SK-N-SH treated with all-trans-retinoic acid at 6 μM for 48 hours (cell line): ENCODE results near the gene RNU7-1.

ENCODE experiments used
- ATAC-seq: fragments of 200-7000 bp; cut with Tn5 transposase; 3 replicates; pipeline ENCODE4 v1.9.1; 2020; ENCODE audit warnings: mild to moderate bottlenecking, moderate library complexity
- ARNTL ChIP-seq: fragments of 450-650 bp; formaldehyde crosslinking; IDR thresholded peaks from 2 replicates; pipeline ENCODE4 v1.5.0; 2020; ENCODE audit warnings: low read depth, mild to moderate bottlenecking, moderate library complexity, borderline replicate concordance
- BACH2 ChIP-seq: fragments of 250-450 bp; sonication (Bioruptor Pico); IDR thresholded peaks from 2 replicates; pipeline ENCODE4 v1.9.0; 2021; ENCODE audit warnings: mild to moderate bottlenecking, borderline replicate concordance
- CREB5 ChIP-seq: fragments of 250-450 bp; sonication (Bioruptor Pico); IDR thresholded peaks from 2 replicates; pipeline ENCODE4 v1.5.1; 2020; ENCODE audit warnings: low read depth, mild to moderate bottlenecking, moderate library complexity
- CSDC2 ChIP-seq: fragments of 250-450 bp; sonication (Bioruptor Pico); IDR thresholded peaks from 2 replicates; pipeline ENCODE4 v1.5.0; 2020; ENCODE audit warnings: mild to moderate bottlenecking, moderate library complexity
- ESRRG ChIP-seq: fragments of 250-450 bp; sonication (Bioruptor Pico); IDR thresholded peaks from 2 replicates; pipeline ENCODE4 v1.6.1; 2021; ENCODE audit warnings: mild to moderate bottlenecking
- GLIS3 ChIP-seq: fragments of 250-450 bp; sonication (Bioruptor Pico); IDR thresholded peaks from 2 replicates; pipeline ENCODE4 v1.5.0; 2020; ENCODE audit warnings: mild to moderate bottlenecking, moderate library complexity
- ISL1 ChIP-seq: fragments of 250-450 bp; sonication (Bioruptor Pico); IDR thresholded peaks from 2 replicates; pipeline ENCODE4 v2.1.2; 2022; ENCODE audit warnings: mild to moderate bottlenecking, moderate library complexity
- OSR1 ChIP-seq: fragments of 250-450 bp; sonication (Bioruptor Pico); IDR thresholded peaks from 2 replicates; pipeline ENCODE4 v1.8.0; 2022; ENCODE audit warnings: moderate library complexity, mild to moderate bottlenecking, inconsistent platforms
- PATZ1 ChIP-seq: fragments of 250-450 bp; sonication (Bioruptor Pico); IDR thresholded peaks from 2 replicates; pipeline ENCODE4 v1.8.0; 2020; ENCODE audit warnings: mild to moderate bottlenecking, moderate library complexity, borderline replicate concordance
- PPARA ChIP-seq: fragments of 250-450 bp; sonication (Bioruptor Pico); IDR thresholded peaks from 2 replicates; pipeline ENCODE4 v1.5.0; 2020; ENCODE audit warnings: mild to moderate bottlenecking, borderline replicate concordance
- RARB ChIP-seq: fragments of 250-450 bp; sonication (Bioruptor Pico); IDR thresholded peaks from 2 replicates; pipeline ENCODE4 v1.8.0; 2021; ENCODE audit warnings: mild to moderate bottlenecking, moderate library complexity
- SNAI2 ChIP-seq: fragments of 250-450 bp; sonication (Bioruptor Pico); IDR thresholded peaks from 2 replicates; pipeline ENCODE4 v1.5.0; 2020; ENCODE audit warnings: mild to moderate bottlenecking, moderate library complexity
- TCF4 ChIP-seq: fragments of 250-450 bp; sonication (Bioruptor Pico); IDR thresholded peaks from 2 replicates; pipeline ENCODE4 v1.8.0; 2021; ENCODE audit warnings: mild to moderate bottlenecking, moderate library complexity, borderline replicate concordance
- TOX ChIP-seq: fragments of 250-450 bp; sonication (Bioruptor Pico); IDR thresholded peaks from 2 replicates; pipeline ENCODE4 v1.8.0; 2021; ENCODE audit warnings: mild to moderate bottlenecking, moderate library complexity, borderline replicate concordance
- TSHZ2 ChIP-seq: fragments of 250-450 bp; sonication (Bioruptor Pico); IDR thresholded peaks from 2 replicates; pipeline ENCODE4 v1.5.0; 2020; ENCODE audit warnings: mild to moderate bottlenecking, moderate library complexity
- ZC3H10 ChIP-seq: fragments of 250-450 bp; sonication (Bioruptor Pico); IDR thresholded peaks from 2 replicates; pipeline ENCODE4 v1.5.1; 2021; ENCODE audit warnings: mild to moderate bottlenecking, moderate library complexity
- ZFP3 ChIP-seq: fragments of 250-450 bp; sonication (Bioruptor Pico); IDR thresholded peaks from 2 replicates; pipeline ENCODE4 v1.5.0; 2020; ENCODE audit warnings: mild to moderate bottlenecking, moderate library complexity
- ZFP30 ChIP-seq: fragments of 450-650 bp; formaldehyde crosslinking; IDR thresholded peaks from 2 replicates; pipeline ENCODE4 v1.5.0; 2022; ENCODE audit warnings: mild to moderate bottlenecking, moderate library complexity
- ZNF565 ChIP-seq: fragments of 450-650 bp; formaldehyde crosslinking; conservative IDR thresholded peaks from 2 replicates; pipeline ENCODE4 v1.5.0; 2020; ENCODE audit warnings: low read depth, mild to moderate bottlenecking, moderate library complexity
- ZNF70 ChIP-seq: fragments of 450-650 bp; formaldehyde crosslinking; IDR thresholded peaks from 2 replicates; pipeline ENCODE4 v1.5.0; 2020; ENCODE audit warnings: mild to moderate bottlenecking, moderate library complexity
- ZNF8 ChIP-seq: fragments of 450-650 bp; formaldehyde crosslinking; IDR thresholded peaks from 2 replicates; pipeline ENCODE4 v1.5.0; 2020; ENCODE audit warnings: mild to moderate bottlenecking, moderate library complexity

RNU7-1 gene

GRCh38 chr12:6921996-6922946, 21.3 kb upstream of the RNU7-1 start:
- TF ChIP-seq TOX (CRISPR knock-in tag) (no peak), ZNF8 (no peak), OSR1 (no peak), ZFP3 (CRISPR knock-in tag) (no peak), ISL1 (CRISPR knock-in tag) (no peak), SNAI2 (CRISPR knock-in tag) (no peak), ZFP30 (CRISPR knock-in tag) (no peak), RARB (CRISPR knock-in tag) (no peak), CREB5 (no peak), ZC3H10 (CRISPR knock-in tag) (no peak), BACH2 (CRISPR knock-in tag) (no peak), ESRRG (CRISPR knock-in tag) (no peak), ZNF565 (CRISPR knock-in tag) (no peak)
- ATAC-seq, result no peak

GRCh38 chr12:6923003-6923732, 20.4 kb upstream of the RNU7-1 start:
- no peak for ATAC-seq
- no peak for TF ChIP-seq SNAI2 (CRISPR knock-in tag)
- TF ChIP-seq TOX (CRISPR knock-in tag), result no peak
- no peak for TF ChIP-seq PPARA
- no peak for TF ChIP-seq ISL1 (CRISPR knock-in tag)
- no peak for TF ChIP-seq RARB (CRISPR knock-in tag)
- TF ChIP-seq TSHZ2 (CRISPR knock-in tag), result no peak
- no peak for TF ChIP-seq TCF4 (CRISPR knock-in tag)
- no peak for TF ChIP-seq ARNTL
- no peak for TF ChIP-seq CSDC2
- no peak for TF ChIP-seq ZC3H10 (CRISPR knock-in tag)
- TF ChIP-seq ESRRG (CRISPR knock-in tag), result no peak

DNA sequence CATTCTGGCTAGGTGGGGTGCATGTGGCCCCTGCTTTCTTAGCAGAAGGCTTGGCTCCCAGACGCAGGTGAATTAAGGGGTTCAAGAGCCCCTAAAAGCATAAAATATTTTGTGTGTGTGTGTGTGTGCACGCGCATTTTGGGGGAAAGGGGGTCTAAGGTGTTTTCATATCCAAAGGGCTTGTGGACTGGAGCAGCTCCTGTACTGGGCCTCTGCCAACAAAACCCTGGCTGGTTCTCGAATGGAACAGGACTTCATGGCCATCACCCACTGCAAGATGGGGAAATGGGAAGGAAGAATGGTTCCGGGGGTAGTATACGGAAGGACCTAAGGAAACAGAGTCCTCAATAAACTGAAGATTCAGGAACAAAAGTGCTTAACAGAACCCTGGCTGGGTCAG, 19.8 kb upstream of the RNU7-1 start:
- no peak for ATAC-seq
- no peak for TF ChIP-seq CREB5
- TF ChIP-seq ZFP3 (CRISPR knock-in tag), result no peak
- no peak for TF ChIP-seq PPARA
- TF ChIP-seq ZFP30 (CRISPR knock-in tag), result no peak
- no peak for TF ChIP-seq TSHZ2 (CRISPR knock-in tag)
- no peak for TF ChIP-seq GLIS3
- TF ChIP-seq ESRRG (CRISPR knock-in tag), result no peak
- no peak for TF ChIP-seq PATZ1
- no peak for TF ChIP-seq ZNF70 (CRISPR knock-in tag)
- TF ChIP-seq ZC3H10 (CRISPR knock-in tag), result no peak
- TF ChIP-seq ISL1 (CRISPR knock-in tag), result no peak
- no peak for TF ChIP-seq ZNF8
